ENCODE results near the gene FAM149A.
A peak's percentile ranks its signal among the peaks of the same experiment; 100 is the strongest.

FAM149A gene

GRCh38 chr4:186107947-186108346, 3.4 kb downstream of the FAM149A start:
- no peak for DNase-seq

DNA sequence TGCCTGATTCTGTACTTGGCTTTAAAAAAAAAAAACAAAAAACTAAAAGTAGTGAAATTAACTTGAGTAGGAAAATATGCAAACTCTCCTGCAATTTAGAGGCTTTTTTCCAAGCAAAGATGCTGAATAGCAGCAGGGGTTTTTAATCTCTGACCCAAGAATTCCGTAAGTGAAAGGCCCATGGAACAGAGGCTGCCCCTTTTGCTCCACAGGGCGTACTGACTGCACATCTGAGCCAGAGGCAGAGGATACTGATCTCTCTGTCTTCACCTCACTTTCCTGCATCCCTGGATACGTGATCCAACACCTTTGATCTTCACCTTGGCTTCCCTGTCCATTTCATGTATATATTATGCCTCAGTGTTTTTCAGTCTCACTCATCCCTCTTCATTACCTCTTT, 3.9 kb downstream of the FAM149A start:
- no peak for DNase-seq

DNA sequence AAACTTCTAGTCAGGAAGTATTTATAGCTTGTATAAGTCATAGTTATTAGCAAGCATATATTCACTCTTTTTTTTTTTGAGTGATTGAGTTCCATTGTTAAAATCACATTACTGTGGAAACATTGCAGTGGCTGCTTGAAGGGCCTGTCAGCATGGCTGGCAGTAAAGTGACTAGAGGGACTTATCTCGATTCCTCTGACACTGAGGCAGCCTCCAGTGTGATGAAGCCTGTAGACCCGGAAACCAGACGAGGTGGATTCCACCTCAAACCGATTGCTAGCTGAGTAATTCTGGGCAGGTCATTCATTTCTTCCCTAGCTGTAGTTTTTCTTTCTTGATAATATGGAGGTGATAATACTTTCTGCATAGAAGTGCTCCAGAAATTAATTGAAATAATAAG, 4.7 kb downstream of the FAM149A start:
- no peak for DNase-seq

DNA sequence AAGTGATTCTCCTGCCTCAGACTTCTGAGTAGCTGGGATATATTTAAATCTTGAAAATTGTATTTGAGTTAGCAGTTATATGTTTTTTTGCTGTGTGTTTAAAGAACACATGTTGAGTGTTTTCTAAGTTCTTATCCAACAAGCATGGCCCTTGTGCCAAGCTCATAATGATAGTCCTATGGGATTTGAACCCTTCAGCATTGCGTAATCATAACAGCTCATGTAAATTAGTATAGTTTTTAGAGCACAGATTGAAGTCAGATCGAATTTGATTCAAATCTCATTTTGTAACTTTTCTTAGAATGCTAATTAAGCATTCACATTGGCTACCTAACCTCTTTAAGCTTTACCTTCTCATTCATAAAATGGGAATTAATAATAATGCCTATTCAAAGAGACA, 12.2 kb downstream of the FAM149A start:
- no peak for DNase-seq

DNA sequence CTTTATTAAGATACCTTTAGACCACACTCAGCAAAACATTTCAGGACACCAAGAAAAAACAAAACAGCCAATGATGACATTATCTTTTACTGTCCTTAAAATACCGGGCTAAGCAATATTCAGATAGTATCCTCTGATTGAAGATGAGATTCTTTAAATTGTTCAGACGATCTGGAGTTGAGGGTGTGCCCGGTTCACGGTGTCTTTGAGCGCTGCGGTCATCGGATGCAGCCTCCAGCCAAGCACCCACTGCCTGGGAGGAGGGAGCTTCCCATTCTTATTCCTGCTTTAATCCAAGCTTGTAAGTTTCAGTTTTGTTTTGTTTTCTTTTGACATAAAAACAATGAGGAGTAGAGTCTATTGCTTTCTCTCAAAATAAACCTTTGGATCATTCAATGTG, 14.1 kb downstream of the FAM149A start:
- no peak for DNase-seq

DNA sequence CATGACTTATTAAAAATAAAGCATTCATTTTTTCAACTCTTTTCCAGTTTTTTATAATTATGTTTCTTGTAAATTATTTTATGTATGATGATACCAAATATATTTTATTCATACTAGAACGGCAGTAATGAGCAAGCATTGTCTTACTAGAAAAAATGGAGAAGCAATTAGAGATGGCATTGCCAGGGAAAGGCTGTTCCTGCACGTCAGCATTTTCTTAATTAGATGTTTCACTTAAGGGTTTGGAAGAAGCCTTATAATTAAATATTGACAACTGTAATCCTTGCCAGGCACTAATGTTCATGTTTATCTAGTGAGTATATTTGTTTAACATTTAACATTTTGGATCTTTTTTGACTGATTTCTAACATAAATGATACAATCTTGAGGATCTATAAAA, 16.6 kb downstream of the FAM149A start:
- DNase-seq: no peak

- no peak for DNase-seq
Observed at GRCh38 chr4:186128842-186129241, 24.3 kb downstream of the FAM149A start.

DNA sequence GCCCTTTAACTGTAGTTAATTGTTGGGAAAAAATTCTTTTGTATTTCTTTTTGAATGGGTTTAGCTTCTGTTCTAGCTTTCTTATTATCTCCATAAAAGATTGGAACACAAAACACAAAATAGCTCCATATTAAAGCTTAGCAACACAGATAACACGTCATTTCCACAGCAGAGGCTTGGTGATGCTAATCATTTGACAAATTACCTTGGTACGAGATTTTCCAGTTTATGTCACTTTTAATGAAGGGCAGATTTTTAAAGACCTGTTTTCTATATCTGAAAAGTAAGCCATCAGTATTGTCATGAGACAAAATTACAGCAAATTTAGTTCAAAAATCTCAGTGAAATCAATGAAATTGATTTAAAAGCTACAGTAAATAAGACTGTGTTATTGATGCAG, 27.4 kb downstream of the FAM149A start:
- DNase-seq: no peak

GRCh38 chr4:186132577-186133242, 28.2 kb downstream of the FAM149A start:
- no peak for DNase-seq

GRCh38 chr4:186134257-186134656, 29.8 kb downstream of the FAM149A start:
- no peak for DNase-seq

GRCh38 chr4:186134861-186135260, 30.4 kb downstream of the FAM149A start:
- DNase-seq: no peak

GRCh38 chr4:186137196-186137794, 32.8 kb downstream of the FAM149A start:
- no peak for DNase-seq

- peak; percentile 45 for DNase-seq
Observed at GRCh38 chr4:186144198-186144945, 39.9 kb downstream of the FAM149A start.

- no peak for DNase-seq
Observed at GRCh38 chr4:186144946-186145569, 40.6 kb downstream of the FAM149A start.

GRCh38 chr4:186146458-186146857, 42.0 kb downstream of the FAM149A start:
- DNase-seq: no peak

DNA sequence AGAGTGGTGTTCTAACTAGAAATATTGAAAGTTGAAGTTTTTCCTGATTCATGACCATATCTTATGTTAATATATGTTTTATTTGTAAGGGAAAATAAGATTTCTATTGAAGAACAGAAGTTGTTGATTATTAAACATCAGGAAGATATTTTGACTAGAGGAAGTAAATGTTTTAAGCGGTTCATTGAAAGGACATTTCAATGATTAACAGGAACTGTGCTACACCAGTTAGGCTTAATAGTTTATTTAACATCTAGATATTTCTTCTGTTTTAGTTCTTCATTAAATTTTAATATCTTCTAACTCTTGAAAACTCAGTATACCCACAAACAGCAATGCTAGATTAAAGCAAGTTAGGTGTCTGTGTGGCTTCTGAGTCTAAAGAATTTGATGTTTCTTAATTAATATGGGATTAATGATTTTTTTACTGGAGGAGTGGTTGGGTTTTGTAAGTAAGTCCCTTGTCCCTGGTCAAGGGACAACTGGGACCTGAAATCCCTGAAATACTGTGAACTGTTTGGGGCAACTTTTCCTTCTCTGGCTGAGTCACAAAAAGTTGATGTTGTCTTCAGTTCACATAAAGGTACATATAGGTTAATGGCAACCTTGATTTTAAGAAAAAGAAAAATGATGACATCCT, 44.0 kb downstream of the FAM149A start:
- no peak for DNase-seq

- no peak for DNase-seq
Observed at GRCh38 chr4:186149872-186150271, 45.4 kb downstream of the FAM149A start.

DNA sequence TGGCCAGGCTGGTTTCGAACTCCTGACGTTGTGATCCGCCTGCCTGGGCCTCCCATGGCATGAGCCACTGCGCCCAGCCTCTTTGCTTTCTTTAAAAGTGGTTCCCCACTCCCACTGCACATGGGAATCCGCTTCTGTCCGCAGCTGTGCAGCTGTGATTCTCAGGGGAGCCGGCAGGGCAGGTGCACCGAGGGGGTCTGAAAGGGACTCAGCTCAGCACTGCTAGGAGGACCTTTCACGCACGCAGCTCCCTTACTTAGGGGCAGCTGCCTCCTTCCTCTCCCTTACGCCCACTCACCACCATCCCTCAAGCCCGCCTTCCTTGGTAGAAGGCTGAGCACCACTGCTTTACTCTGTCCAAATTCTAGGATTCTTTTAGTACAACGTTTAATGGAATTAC, 46.4 kb downstream of the FAM149A start:
- DNase-seq: no peak

- DNase-seq: no peak
Observed at GRCh38 chr4:186151499-186151898, 47.0 kb downstream of the FAM149A start.

GRCh38 chr4:186158021-186158813, 53.7 kb downstream of the FAM149A start:
- no peak for DNase-seq

- no peak for DNase-seq
Observed at GRCh38 chr4:186158966-186159365, 54.5 kb downstream of the FAM149A start.

GRCh38 chr4:186159613-186160012, 55.1 kb downstream of the FAM149A start:
- DNase-seq: no peak

Measured in NCI-H510A (cell line).